Liver (tissue), 9 donors: ENCODE results near the gene PITPNC1. TPM values are rescaled to one million over a fixed set of nuclear protein-coding genes. Genes with fewer than 3 reads are reported as not detected.

Experiments used
- DNase-seq: peaks from one replicate; pipeline ENCODE4 v3.0.0-alpha.2; 2017; ENCODE audit warnings: low spot score
- H3K27ac ChIP-seq, 2 donors: one replicate each; pipeline ENCODE4 v1.7.0; 2013; ENCODE audit warnings: inconsistent platforms in 2 of 2, low read length in 2 of 2, control low read depth in 1 of 2, low read depth in 1 of 2, mild to moderate bottlenecking in 1 of 2
- H3K27me3 ChIP-seq, 4 donors: one replicate each; pipeline versions ENCODE4 v1.6.1 to v1.7.0; 2013; ENCODE audit warnings: low read length in 3 of 4, inconsistent platforms in 1 of 4, mild to moderate bottlenecking in 1 of 4, moderate library complexity in 1 of 4; ENCODE audit not compliant: control insufficient read depth in 4 of 4, insufficient read depth in 4 of 4
- H3K36me3 ChIP-seq, 4 donors: one replicate each; pipeline versions ENCODE4 v1.6.1 to v1.7.0; 2013; ENCODE audit warnings: low read length in 3 of 4, mild to moderate bottlenecking in 3 of 4, low read depth in 1 of 4, moderate library complexity in 1 of 4; ENCODE audit not compliant: control insufficient read depth in 4 of 4, insufficient read depth in 3 of 4
- H3K4me1 ChIP-seq, 4 donors: one replicate each; pipeline versions ENCODE4 v1.6.1 to v1.7.0; 2013; ENCODE audit warnings: low read length in 3 of 4, mild to moderate bottlenecking in 3 of 4, moderate library complexity in 1 of 4; ENCODE audit not compliant: control insufficient read depth in 4 of 4, insufficient read depth in 4 of 4
- H3K4me3 ChIP-seq, 3 donors: one replicate each; pipeline versions ENCODE4 v1.6.1 to v1.7.0; 2013; ENCODE audit warnings: low read length in 3 of 3, control low read depth in 1 of 3, low read depth in 1 of 3, mild to moderate bottlenecking in 1 of 3
- H3K9ac ChIP-seq, 2 donors: one replicate each; pipeline ENCODE4 v1.7.0; 2013; ENCODE audit warnings: low read length in 2 of 2, mild to moderate bottlenecking in 2 of 2, moderate library complexity in 2 of 2, control low read depth in 1 of 2, low read depth in 1 of 2
- H3K9me3 ChIP-seq, 4 donors: one replicate each; pipeline versions ENCODE4 v1.6.1 to v1.7.0; 2013; ENCODE audit warnings: low read length in 3 of 4; ENCODE audit not compliant: control insufficient read depth in 4 of 4
- ATF3 ChIP-seq: IDR thresholded peaks from 2 replicates; pipeline ENCODE4 v1.6.1; 2016; ENCODE audit warnings: antibody characterized with exemption
- CTCF ChIP-seq: fragments of 150-350 bp; IDR thresholded peaks from 2 replicates; pipeline ENCODE4 v1.5.1; 2017; ENCODE audit warnings: improper control_type of control experiment, low read depth, low read length; ENCODE audit not compliant: missing input control
- FOXA1 ChIP-seq: IDR thresholded peaks from 2 replicates; pipeline ENCODE4 v1.6.1; 2016; ENCODE audit warnings: antibody characterized with exemption
- FOXA2 ChIP-seq: IDR thresholded peaks from 2 replicates; pipeline ENCODE4 v1.6.1; 2016; ENCODE audit warnings: antibody characterized with exemption
- GABPA ChIP-seq, 2 donors: IDR thresholded peaks in 1 of 2; conservative IDR thresholded peaks in 1 of 2; 2 replicates each; pipeline ENCODE4 v1.6.1; 2016; ENCODE audit warnings: antibody characterized with exemption in 2 of 2, mild to moderate bottlenecking in 1 of 2, moderate library complexity in 1 of 2
- HNF4A ChIP-seq, 2 donors: conservative IDR thresholded peaks; 2 replicates each; pipeline ENCODE4 v1.6.1; 2016; ENCODE audit warnings: antibody characterized with exemption in 2 of 2, mild to moderate bottlenecking in 2 of 2
- HNF4G ChIP-seq: IDR thresholded peaks from 2 replicates; pipeline ENCODE4 v1.6.1; 2016; ENCODE audit warnings: antibody characterized with exemption
- JUND ChIP-seq, 2 donors: IDR thresholded peaks; 2 replicates each; pipeline ENCODE4 v1.6.1; 2016; ENCODE audit warnings: antibody characterized with exemption in 2 of 2
- NR2F2 ChIP-seq: IDR thresholded peaks from 2 replicates; pipeline ENCODE4 v1.6.1; 2016; ENCODE audit warnings: antibody characterized with exemption
- RAD21 ChIP-seq, 2 donors: IDR thresholded peaks; 2 replicates each; pipeline ENCODE4 v1.6.1; 2016; ENCODE audit warnings: antibody characterized with exemption in 2 of 2, mild to moderate bottlenecking in 2 of 2
- REST ChIP-seq: IDR thresholded peaks from 2 replicates; pipeline ENCODE4 v1.6.1; 2016; ENCODE audit warnings: antibody characterized with exemption, mild to moderate bottlenecking
- RXRA ChIP-seq, 2 donors: IDR thresholded peaks; 2 replicates each; pipeline ENCODE4 v1.6.1; 2017 to 2018; ENCODE audit warnings: antibody characterized with exemption in 2 of 2, mild to moderate bottlenecking in 1 of 2
- SP1 ChIP-seq: IDR thresholded peaks from 2 replicates; pipeline ENCODE4 v1.6.1; 2018; ENCODE audit warnings: antibody characterized with exemption, mild to moderate bottlenecking
- TAF1 ChIP-seq: conservative IDR thresholded peaks from 2 replicates; pipeline ENCODE4 v1.6.1; 2016; ENCODE audit warnings: antibody characterized with exemption, mild to moderate bottlenecking
- YY1 ChIP-seq: IDR thresholded peaks from 2 replicates; pipeline ENCODE4 v1.6.1; 2016; ENCODE audit warnings: antibody characterized with exemption, mild to moderate bottlenecking
- ZBTB33 ChIP-seq: IDR thresholded peaks from 2 replicates; pipeline ENCODE4 v1.6.1; 2016; ENCODE audit warnings: antibody characterized with exemption
- WGBS: extraction: QIAGEN DNeasy Blood & Tissue Kit; methylation state at CpG from one replicate; pipeline ENCODE4 v1.1.7; 2013; 5-methylcytosine and 5-hydroxymethylcytosine counted together
- polyA plus RNA-seq, 2 donors: library from polyadenylated mRNA; stranded (reverse) in 1 of 2; unstranded in 1 of 2; fragments of 200-250 nt in 1 of 2; fragments of >200 nt in 1 of 2; fragmentation: Nextera tagmentation in 1 of 2; extraction: Ambion mirVana in 1 of 2; gene quantifications; one replicate each; pipeline versions ENCODE4 v1.2.1 to v1.2.3, GENCODE V29; 2013 to 2015
- total RNA-seq, 2 donors: library from RNA; depleted of rRNA; stranded (reverse); fragments of >200 nt; gene quantifications; one replicate each; pipeline ENCODE4 v1.2.3, GENCODE V29; 2014
- TF ChIP-seq, protein P1 (sequence below): IDR thresholded peaks from 2 replicates; pipeline ENCODE4 v1.6.1; 2016; ENCODE audit warnings: antibody characterized with exemption
- donor health status: healthy.
- donor health status: healthy.
- donor health status: healthy.
- donor health status: healthy.
- donor health status: healthy.

PITPNC1 gene
- total and polyA plus RNA-seq, 4 donors, result 2.3 to 10.2 (median 5.7) TPM

GRCh38 chr17:67458203-67458602, 81.1 kb downstream of the PITPNC1 start:
- Histone ChIP-seq H3K27me3 (no peaks in the 10 kb centered on the region), H3K27ac (no peak overlapping the region), H3K4me3 (no peak overlapping the region), H3K9ac (no peak overlapping the region), H3K4me1 (peaks cover 0 to under 1% (median 0%) of the 10 kb centered on the region in 4 donors), H3K9me3 (no peaks in the 10 kb centered on the region), H3K36me3 (peaks cover 0 to 4% (median 0%) of the 10 kb centered on the region in 4 donors)
- TF ChIP-seq FOXA1 (no peak), HNF4G (no peak), JUND (IDR thresholded peaks at IDR 0.05) (no peak), FOXA2 (no peak), GABPA (IDR thresholded peaks at IDR 0.05 in 1 of 2, conservative IDR thresholded peaks at IDR 0.05 in 1 of 2) (no peak), YY1 (no peak), NR2F2 (no peak), ATF3 (no peak), REST (no peak), HNF4A (conservative IDR thresholded peaks at IDR 0.05) (no peak), RXRA (IDR thresholded peaks at IDR 0.05) (no peak), RAD21 (IDR thresholded peaks at IDR 0.05) (no peak)
- TF ChIP-seq, protein P1, sequence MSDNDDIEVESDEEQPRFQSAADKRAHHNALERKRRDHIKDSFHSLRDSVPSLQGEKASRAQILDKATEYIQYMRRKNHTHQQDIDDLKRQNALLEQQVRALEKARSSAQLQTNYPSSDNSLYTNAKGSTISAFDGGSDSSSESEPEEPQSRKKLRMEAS, result no peak
- DNase-seq, result no peak
- 98% methylated on average over 2 of the region's 2 CpGs for WGBS

DNA sequence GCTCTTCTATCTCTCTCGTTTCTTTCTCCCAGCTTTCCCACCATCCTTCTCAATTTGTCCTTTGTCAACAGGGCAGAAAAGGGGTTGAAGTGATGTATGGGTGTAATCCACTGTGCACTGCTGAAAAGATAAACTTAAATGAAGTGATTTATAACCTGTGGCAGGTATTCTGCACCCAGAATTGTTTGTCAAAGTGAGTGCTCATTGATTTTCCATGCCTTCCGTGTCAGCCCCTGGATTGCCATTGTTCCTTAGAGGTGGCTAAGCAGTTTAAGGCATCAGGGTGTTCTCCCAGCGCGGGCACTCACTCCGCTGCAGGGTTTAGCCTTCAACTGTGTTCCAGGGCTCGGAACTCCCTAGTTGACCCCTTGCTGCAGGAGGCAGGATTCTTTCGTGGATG, 82.9 kb downstream of the PITPNC1 start:
- Histone ChIP-seq H3K4me1 (peaks cover 0 to 3% (median 0%) of the 10 kb centered on the region in 4 donors), H3K27ac (no peak overlapping the region), H3K4me3 (no peak overlapping the region), H3K27me3 (no peaks in the 10 kb centered on the region), H3K9me3 (no peaks in the 10 kb centered on the region), H3K9ac (no peak overlapping the region), H3K36me3 (peaks cover 0 to 4% (median 0%) of the 10 kb centered on the region in 4 donors)
- no peak for TF ChIP-seq TAF1
- no peak for TF ChIP-seq HNF4G
- TF ChIP-seq CTCF, result no peak
- TF ChIP-seq SP1, result no peak
- TF ChIP-seq HNF4A (conservative IDR thresholded peaks at IDR 0.05), result no peak
- no peak for TF ChIP-seq ZBTB33
- TF ChIP-seq, protein P1, result no peak
- no peak for TF ChIP-seq FOXA1
- no peak for TF ChIP-seq YY1
- TF ChIP-seq ATF3, result no peak
- no peak for TF ChIP-seq JUND (IDR thresholded peaks at IDR 0.05)
- no peak for DNase-seq
- WGBS, result 91% methylated on average over 7 of the region's 7 CpGs
